Measurements from ENCODE around the gene RRBP1. TPM values are rescaled to one million over a fixed set of nuclear protein-coding genes. Genes with fewer than 3 reads are reported as not detected.
A peak's percentile ranks its signal among the peaks of the same experiment; 100 is the strongest.

Gene RRBP1
- polyA plus RNA-seq, 1 donor from 2014 or later: 6.1 TPM

DNA sequence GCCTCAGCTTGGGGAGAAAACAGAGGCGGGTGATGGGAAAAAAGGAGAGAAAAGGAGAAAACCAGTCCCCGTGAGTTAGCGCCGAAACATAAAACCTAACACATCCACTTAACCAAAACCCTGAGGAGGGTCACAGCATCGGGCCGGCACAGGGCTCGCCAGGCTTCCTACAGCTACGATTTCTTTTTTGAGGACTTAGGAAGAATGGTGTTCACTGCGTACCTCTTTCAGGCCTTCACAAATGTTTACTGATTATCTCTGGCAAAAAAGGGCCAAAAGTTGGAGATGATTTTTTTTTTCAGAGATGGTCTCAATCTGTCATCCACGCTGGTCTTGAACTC, 63.4 kb downstream of the RRBP1 start:
- no peaks in the 10 kb centered on the region for H3K9me3 Mint-ChIP-seq
- peaks cover 7% of the 10 kb centered on the region for H3K36me3 Mint-ChIP-seq
- H3K27ac Mint-ChIP-seq: peak overlapping the region in 1 of 3 donors; percentile 59
- H3K27me3 Mint-ChIP-seq: no peaks in the 10 kb centered on the region
- H3K4me3 Mint-ChIP-seq: peak overlapping the region in 1 of 4 donors; percentile 12
- H3K4me1 Mint-ChIP-seq: peaks cover 0 to 1% (median 0%) of the 10 kb centered on the region in 3 donors

DNA sequence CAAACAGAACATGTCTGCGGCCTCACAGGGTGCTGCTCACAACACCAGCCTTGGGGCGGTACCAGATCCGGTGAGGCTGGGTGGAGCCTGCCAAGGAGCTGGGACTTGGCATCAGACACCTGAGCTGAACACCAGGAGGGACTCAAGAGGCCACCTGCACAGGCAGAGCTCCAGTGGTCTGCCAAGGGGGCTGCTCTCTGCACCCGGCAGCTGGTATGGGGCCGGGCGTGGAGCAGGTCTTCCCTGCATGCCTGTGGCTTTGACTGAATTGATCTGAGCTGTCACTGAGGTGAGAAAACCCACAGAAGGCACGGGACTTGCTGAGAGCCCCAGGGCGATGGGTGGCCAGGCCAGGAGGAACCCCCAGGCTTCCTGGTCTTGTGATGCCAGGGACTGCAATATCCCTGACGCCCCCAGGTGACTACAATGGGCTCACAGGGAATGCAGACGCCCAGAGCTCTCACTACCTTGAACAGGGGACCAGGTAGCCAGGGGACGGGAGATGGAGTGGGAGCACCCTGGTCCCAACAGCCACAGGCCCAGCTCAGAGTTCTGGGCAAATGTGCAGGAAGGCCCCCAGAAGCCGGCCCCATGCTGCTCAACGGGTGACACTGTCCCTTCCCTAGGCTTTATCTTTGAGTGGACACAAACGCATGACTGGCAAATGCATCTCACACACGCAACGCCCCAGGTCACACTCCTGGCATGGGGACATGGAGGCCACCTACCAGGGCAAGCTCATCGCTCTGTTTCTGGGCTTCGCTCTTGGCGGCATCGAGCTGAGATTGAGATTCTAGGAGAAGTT, 64.0 kb downstream of the RRBP1 start:
- H3K36me3 Mint-ChIP-seq: peaks cover 5% of the 10 kb centered on the region
- peaks cover 0 to 1% (median 0%) of the 10 kb centered on the region in 3 donors for H3K4me1 Mint-ChIP-seq
- no peaks in the 10 kb centered on the region for H3K9me3 Mint-ChIP-seq
- no peaks in the 10 kb centered on the region for H3K27me3 Mint-ChIP-seq
- peak overlapping the region in 1 of 3 donors; percentile 59 for H3K27ac Mint-ChIP-seq
- H3K4me3 Mint-ChIP-seq: no peak overlapping the region

- Mint-ChIP-seq H3K4me3 (no peak overlapping the region), H3K27me3 (no peaks in the 10 kb centered on the region), H3K9me3 (no peaks in the 10 kb centered on the region), H3K4me1 (peaks cover 0 to under 1% (median 0%) of the 10 kb centered on the region in 3 donors), H3K36me3 (peaks cover 5% of the 10 kb centered on the region), H3K27ac (no peak overlapping the region)
Measured at GRCh38 chr20:17617212-17617867, 64.7 kb downstream of the RRBP1 start.

GRCh38 chr20:17616480-17617211, 65.4 kb downstream of the RRBP1 start:
- Mint-ChIP-seq H3K27ac (no peak overlapping the region), H3K27me3 (no peaks in the 10 kb centered on the region), H3K36me3 (peaks cover 5% of the 10 kb centered on the region), H3K4me1 (peaks cover 0 to 1% (median 0%) of the 10 kb centered on the region in 3 donors), H3K9me3 (no peaks in the 10 kb centered on the region), H3K4me3 (no peak overlapping the region)

DNA sequence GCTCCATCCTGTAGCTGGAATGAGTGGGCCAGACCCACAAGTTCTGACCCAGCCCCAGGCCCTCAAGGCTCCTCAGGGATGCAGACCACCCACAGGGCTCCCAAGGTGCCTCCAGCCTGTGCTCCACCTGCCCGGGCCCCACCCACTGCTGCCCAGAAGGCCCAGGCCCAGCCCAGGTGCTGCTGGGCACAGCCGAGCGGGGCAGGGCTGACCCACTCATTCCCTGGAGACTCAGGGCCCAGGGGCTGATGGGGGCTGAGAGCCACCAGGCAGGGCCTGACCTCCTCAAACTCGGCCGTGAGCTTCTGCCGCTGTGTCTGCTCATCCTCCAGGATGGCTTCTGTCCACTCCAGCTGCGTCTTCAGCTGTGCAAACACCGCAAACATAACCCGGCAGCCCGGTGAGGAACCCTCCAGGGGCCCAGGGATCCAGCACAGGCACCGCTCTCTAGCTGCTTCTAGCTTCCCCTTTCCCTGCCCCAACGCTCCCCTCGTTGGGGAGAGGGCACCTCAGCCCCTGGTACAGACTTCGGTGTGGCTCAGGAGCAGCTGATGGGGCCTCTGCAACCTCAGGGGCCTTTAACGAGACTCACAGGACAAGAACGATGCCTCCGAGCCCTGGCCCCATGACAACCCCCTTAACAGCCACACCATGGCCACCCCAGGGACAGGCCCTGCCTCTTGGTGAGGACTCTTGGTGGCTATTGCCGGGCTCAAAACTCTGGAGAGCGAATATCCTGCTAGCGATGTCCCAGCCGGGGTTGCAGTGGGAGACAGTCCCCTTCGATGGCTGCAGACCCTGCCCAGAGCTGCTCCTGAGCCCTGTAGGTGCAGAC, 66.2 kb downstream of the RRBP1 start:
- Mint-ChIP-seq H3K27me3 (no peaks in the 10 kb centered on the region), H3K4me3 (no peak overlapping the region), H3K4me1 (peaks cover 0 to 1% (median 0%) of the 10 kb centered on the region in 3 donors), H3K36me3 (peaks cover 4% of the 10 kb centered on the region), H3K9me3 (no peaks in the 10 kb centered on the region), H3K27ac (no peak overlapping the region)

GRCh38 chr20:17614812-17615644, 67.0 kb downstream of the RRBP1 start:
- peak overlapping the region in 1 of 4 donors; percentile 61 for H3K4me3 Mint-ChIP-seq
- peak overlapping the region in 1 of 3 donors; percentile 43 for H3K27ac Mint-ChIP-seq
- no peaks in the 10 kb centered on the region for H3K27me3 Mint-ChIP-seq
- no peaks in the 10 kb centered on the region for H3K9me3 Mint-ChIP-seq
- H3K4me1 Mint-ChIP-seq: peaks cover 3 to 6% (median 4%) of the 10 kb centered on the region in 3 donors
- peaks cover 2% of the 10 kb centered on the region for H3K36me3 Mint-ChIP-seq

DNA sequence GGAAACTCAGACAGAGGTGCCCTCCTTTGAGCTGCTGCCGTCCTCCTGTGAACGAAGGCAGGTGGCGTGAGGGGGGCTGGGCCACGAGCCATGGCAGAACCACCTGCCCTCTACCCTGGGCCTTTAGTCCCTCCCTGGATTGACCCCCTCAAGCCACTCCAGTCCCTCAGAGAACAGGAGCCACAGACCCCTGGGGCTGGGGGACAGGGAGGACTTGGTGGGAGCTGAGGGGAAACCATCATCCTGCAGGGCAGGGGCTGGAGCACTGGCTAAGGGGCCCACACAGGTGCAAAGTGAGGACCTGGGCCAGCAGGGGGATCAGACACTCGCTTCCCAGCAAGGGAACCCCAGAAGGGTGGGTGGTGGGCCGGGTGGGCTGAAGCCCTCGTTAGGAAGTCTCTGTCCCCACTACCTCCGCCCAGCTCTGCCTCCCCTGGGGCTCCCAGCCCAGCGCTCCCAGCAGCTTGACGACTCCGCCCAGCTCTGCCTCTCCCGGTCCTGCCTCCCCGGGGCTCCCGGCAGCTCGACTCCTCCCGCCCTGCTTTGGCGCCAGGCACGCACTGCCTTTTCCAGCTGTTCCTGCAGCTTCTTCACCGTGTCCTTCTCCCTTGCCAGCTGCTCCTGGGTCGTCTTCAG, 67.7 kb downstream of the RRBP1 start:
- Mint-ChIP-seq H3K27ac (peak overlapping the region in 1 of 3 donors; percentile 43), H3K4me3 (peak overlapping the region in 1 of 4 donors; percentile 61), H3K27me3 (no peaks in the 10 kb centered on the region), H3K36me3 (no peaks in the 10 kb centered on the region), H3K4me1 (peaks cover 3 to 7% (median 7%) of the 10 kb centered on the region in 3 donors), H3K9me3 (no peaks in the 10 kb centered on the region)

DNA sequence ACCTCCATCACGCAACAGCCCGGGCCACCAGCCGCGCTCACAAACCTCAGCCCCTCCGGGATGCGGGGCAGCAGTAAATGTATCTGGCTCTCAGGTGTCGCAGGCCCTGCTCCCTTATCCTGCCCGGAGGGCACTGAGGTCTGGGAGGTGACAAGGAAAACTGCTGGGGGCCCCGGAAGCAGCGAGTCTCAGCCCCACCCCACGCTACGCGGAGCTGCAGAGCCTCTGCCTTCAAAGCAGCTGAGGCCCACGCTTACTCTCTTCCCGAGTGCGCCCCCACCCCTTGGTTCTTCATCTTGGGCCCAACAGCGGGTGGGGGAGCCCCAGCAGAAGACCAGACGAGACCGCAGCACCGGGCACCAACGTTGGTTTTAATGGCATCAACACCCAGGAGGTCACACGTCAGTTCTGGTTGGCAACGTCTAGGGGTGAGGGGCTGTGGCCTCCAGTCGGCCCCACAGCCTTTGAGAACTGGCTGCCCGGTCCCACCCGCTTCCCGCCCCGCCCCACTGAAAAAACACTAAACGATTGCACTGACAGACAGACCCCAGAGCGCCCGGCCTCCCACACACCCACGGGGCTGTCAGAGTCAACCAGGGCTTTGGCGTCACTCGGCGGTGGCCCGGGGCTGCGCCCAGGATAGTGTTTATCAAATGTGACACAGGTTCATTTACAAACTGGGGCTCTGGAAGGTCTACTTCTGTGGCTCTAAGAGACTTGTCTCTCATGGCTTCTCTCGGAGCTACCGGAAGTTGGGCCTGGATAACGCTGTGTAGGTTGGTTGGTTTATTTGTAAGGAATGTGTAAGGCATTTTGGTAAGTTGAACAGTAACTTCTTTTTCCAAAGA, 68.5 kb downstream of the RRBP1 start:
- Mint-ChIP-seq H3K27me3 (no peaks in the 10 kb centered on the region), H3K36me3 (no peaks in the 10 kb centered on the region), H3K4me3 (no peak overlapping the region), H3K4me1 (peaks cover 3 to 7% (median 7%) of the 10 kb centered on the region in 3 donors), H3K27ac (peak overlapping the region in 1 of 3 donors; percentile 43), H3K9me3 (no peaks in the 10 kb centered on the region)

GRCh38 chr20:17612992-17613327, 69.1 kb downstream of the RRBP1 start:
- no peaks in the 10 kb centered on the region for H3K36me3 Mint-ChIP-seq
- H3K4me3 Mint-ChIP-seq: no peak overlapping the region
- H3K27me3 Mint-ChIP-seq: no peaks in the 10 kb centered on the region
- H3K27ac Mint-ChIP-seq: no peak overlapping the region
- peaks cover 3 to 7% (median 7%) of the 10 kb centered on the region in 3 donors for H3K4me1 Mint-ChIP-seq
- no peaks in the 10 kb centered on the region for H3K9me3 Mint-ChIP-seq

DNA sequence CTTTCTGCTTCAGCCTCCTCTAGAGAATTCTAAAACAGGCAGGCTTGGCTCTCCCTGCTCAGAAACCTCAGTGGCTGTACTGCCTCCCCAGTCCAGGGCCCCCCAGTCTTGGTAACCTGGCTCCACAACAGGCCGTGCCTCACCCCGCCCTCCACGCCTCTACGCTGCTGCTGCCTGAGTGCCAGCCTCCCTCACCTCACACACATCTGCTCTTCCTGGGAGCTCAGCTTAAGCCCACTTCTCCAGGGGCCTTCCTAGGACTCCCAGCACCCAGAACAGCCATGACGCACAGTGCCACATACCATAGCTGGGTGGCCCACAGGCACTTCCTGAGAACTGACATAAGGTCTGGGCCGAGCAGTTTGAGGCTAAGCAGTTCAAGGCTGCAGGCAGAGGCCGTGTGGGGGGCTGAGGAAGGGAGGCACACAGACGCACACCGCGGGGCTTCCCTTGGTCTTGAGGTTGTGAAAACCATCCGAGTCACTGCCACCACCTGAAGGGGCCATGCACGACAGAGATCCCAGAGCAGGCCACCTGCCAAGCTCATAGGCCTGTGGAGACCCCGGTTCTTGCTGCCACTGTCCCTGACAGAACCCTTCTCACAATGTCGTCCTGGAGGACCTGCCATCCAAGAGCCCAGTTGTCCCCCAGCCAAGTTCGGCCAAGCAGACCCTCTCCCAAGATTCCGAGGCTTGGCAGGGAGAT, 69.6 kb downstream of the RRBP1 start:
- H3K4me1 Mint-ChIP-seq: peaks cover 3 to 7% (median 7%) of the 10 kb centered on the region in 3 donors
- H3K27ac Mint-ChIP-seq: peak overlapping the region in 2 of 3 donors; percentile 21 to 25

GRCh38 chr20:17611540-17612286, 70.3 kb downstream of the RRBP1 start:
- Mint-ChIP-seq H3K27ac (peak overlapping the region in 1 of 3 donors; percentile 21), H3K4me3 (no peak overlapping the region), H3K27me3 (no peaks in the 10 kb centered on the region), H3K4me1 (peaks cover 3 to 7% (median 7%) of the 10 kb centered on the region in 3 donors), H3K36me3 (no peaks in the 10 kb centered on the region), H3K9me3 (no peaks in the 10 kb centered on the region)

More for the DNA sequence above, 69.6 kb downstream of the RRBP1 start:
- H3K9me3 Mint-ChIP-seq: no peaks in the 10 kb centered on the region
- no peaks in the 10 kb centered on the region for H3K27me3 Mint-ChIP-seq
- H3K4me3 Mint-ChIP-seq: no peak overlapping the region
- H3K36me3 Mint-ChIP-seq: no peaks in the 10 kb centered on the region

GRCh38 chr20:17611290-17611539, 70.8 kb downstream of the RRBP1 start:
- Mint-ChIP-seq H3K36me3 (no peaks in the 10 kb centered on the region), H3K27me3 (no peaks in the 10 kb centered on the region), H3K4me3 (no peak overlapping the region), H3K9me3 (no peaks in the 10 kb centered on the region), H3K27ac (no peak overlapping the region), H3K4me1 (peaks cover 3 to 7% (median 7%) of the 10 kb centered on the region in 3 donors)

All from IgD-negative memory B cell (primary cell).